MCF 10A (cell line): Measurements from ENCODE around the gene SYCP2. TPM values are rescaled to one million over a fixed set of nuclear protein-coding genes. Genes with fewer than 3 reads are reported as not detected.

Experiments used
- BruUV-seq: library from RNA; stranded (reverse); fragments of 400-500 nt; replicated peaks from 2 replicates; lab custom pipeline; 2021; lab: Mats Ljungman, UMichigan
- CTCF ChIA-PET: fragments of 300-600 bp; sonication (Branson Sonifier 250); formaldehyde crosslinking; extraction: SDS; loops from one replicate; lab custom pipeline; 2021; ENCODE audit warnings: antibody characterized with exemption, inconsistent platforms; lab: Yijun Ruan, JAX
- POLR2A ChIA-PET: fragments of 300-600, 350-650 bp; sonication (Branson Sonifier 250); formaldehyde crosslinking; extraction: SDS; loops from one replicate; lab custom pipeline; 2020; ENCODE audit warnings: antibody characterized with exemption, inconsistent platforms; lab: Yijun Ruan, JAX
- DNase-seq: peaks from one replicate; pipeline ENCODE4 v3.0.0-alpha.2; 2018; ENCODE audit not compliant: unreplicated experiment
- H3K27ac Mint-ChIP-seq: one replicate; pipeline ENCODE4 v1.8.0; 2022; ENCODE audit warnings: mild to moderate bottlenecking, low read depth, mixed read lengths; ENCODE audit not compliant: unreplicated experiment
- H3K27me3 Mint-ChIP-seq: one replicate; pipeline ENCODE4 v1.8.0; 2022; ENCODE audit warnings: mixed read lengths; ENCODE audit not compliant: insufficient read depth, unreplicated experiment
- H3K36me3 Mint-ChIP-seq: one replicate; pipeline ENCODE4 v1.8.0; 2022; ENCODE audit warnings: mild to moderate bottlenecking, moderate library complexity, mixed read lengths; ENCODE audit not compliant: insufficient read depth, unreplicated experiment
- H3K4me1 Mint-ChIP-seq: one replicate; pipeline ENCODE4 v1.8.0; 2022; ENCODE audit warnings: mixed read lengths; ENCODE audit not compliant: insufficient read depth, unreplicated experiment
- H3K4me3 Mint-ChIP-seq: one replicate; pipeline ENCODE4 v1.8.0; 2022; ENCODE audit warnings: mild to moderate bottlenecking, moderate library complexity, mixed read lengths; ENCODE audit not compliant: unreplicated experiment
- H3K9me3 Mint-ChIP-seq: one replicate; pipeline ENCODE4 v1.8.0; 2022; ENCODE audit warnings: mixed read lengths; ENCODE audit not compliant: unreplicated experiment
- CTCF ChIP-seq: fragments of 200-600 bp; IDR thresholded peaks from one replicate; pipeline ENCODE4 v1.8.0; 2022; ENCODE audit warnings: antibody characterized with exemption, mild to moderate bottlenecking; ENCODE audit not compliant: unreplicated experiment
- intact Hi-C: fragments of 100-400 bp; cut with micrococcal nuclease; formaldehyde crosslinking; loops from 2 replicates; pipeline ENCODE4 v1.14.1; 2022
- total RNA-seq: library from RNA; stranded (reverse); gene quantifications from 2 replicates; pipeline ENCODE4 v1.2.3, GENCODE V29; 2022

Gene SYCP2
- total RNA-seq, 1 experiment from 2014 or later, result 0.35 TPM

- H3K36me3 Mint-ChIP-seq, result peaks cover 62% of the 10 kb centered on the region
- no peak for DNase-seq
- peaks cover 63% of the 10 kb centered on the region for H3K4me1 Mint-ChIP-seq
- BruUV-seq, result no TSS peak
- H3K27ac Mint-ChIP-seq, result peak overlapping the region; percentile 53
- ChIA-PET CTCF (interaction anchor here (0.5 to 31.9 kb wide), 11 partner anchors 9 to 267 kb away, joined by 3 to 929 read pairs (median 4); no protein-coding TSS in a partner anchor), POLR2A (interaction anchor here (0.5 to 8.9 kb wide), 8 partner anchors 11 to 103 kb away, joined by 3 to 146 read pairs (median 12); partner anchors contain the start of genes FAM217B and PPP1R3D)
- intact Hi-C loops, result loop anchor here (5.0 kb wide), 1 partner anchor 104 kb away; the partner anchor contains the start of genes FAM217B and PPP1R3D
- no peaks in the 10 kb centered on the region for H3K27me3 Mint-ChIP-seq
- no peak for TF ChIP-seq CTCF
- peak overlapping the region; percentile 78 for H3K4me3 Mint-ChIP-seq
- H3K9me3 Mint-ChIP-seq, result no peaks in the 10 kb centered on the region
Measured at GRCh38 chr20:59837623-59838394, 95.6 kb downstream of the SYCP2 start.

DNA sequence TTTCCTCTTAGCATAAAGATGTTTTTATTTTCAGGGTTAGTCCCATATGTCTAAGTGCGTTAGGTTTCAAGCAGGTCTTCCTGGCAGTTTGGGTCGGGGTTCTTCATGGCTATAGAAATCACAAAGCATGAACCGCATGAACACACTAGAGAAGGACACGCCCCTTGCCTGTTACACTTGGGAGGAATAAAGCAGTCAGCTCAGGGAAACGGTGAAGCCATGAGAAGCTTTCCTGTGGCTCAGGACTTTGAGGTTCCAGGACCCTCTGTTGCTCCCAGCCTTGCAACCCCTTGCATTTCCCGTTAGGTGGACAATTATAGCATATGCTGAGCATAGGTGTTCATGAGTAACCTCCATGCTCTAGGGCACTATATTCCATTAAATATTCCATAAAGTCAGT lies 96.7 kb downstream of the SYCP2 start:
- Mint-ChIP-seq H3K4me1 (peaks cover 57% of the 10 kb centered on the region), H3K27ac (peak overlapping the region; percentile 53), H3K9me3 (no peaks in the 10 kb centered on the region), H3K4me3 (peak overlapping the region; percentile 78), H3K36me3 (peaks cover 52% of the 10 kb centered on the region), H3K27me3 (no peaks in the 10 kb centered on the region)
- intact Hi-C loops, result loop anchor here (5.0 kb wide), 1 partner anchor 106 kb away; the partner anchor contains the start of genes FAM217B and PPP1R3D
- no TSS peak for BruUV-seq
- CTCF ChIA-PET, result interaction anchor here (0.5 to 31.9 kb wide), 14 partner anchors 11 to 266 kb away, joined by 3 to 929 read pairs (median 4); no protein-coding TSS in a partner anchor
- peak; percentile 20 for DNase-seq
- POLR2A ChIA-PET, result interaction anchor here (0.5 to 8.9 kb wide), 12 partner anchors 10 to 827 kb away, joined by 3 to 146 read pairs (median 6); partner anchors contain the start of genes FAM217B and PPP1R3D
- no peak for TF ChIP-seq CTCF

GRCh38 chr20:59835448-59836395 lies 97.7 kb downstream of the SYCP2 start:
- H3K27ac Mint-ChIP-seq, result peak overlapping the region; percentile 53
- peak; percentile 81 for DNase-seq
- intact Hi-C loops, result loop anchor here (5.0 kb wide), 1 partner anchor 107 kb away; the partner anchor contains the start of genes FAM217B and PPP1R3D
- POLR2A ChIA-PET, result interaction anchor here (0.7 to 8.9 kb wide), 14 partner anchors 9 to 941 kb away, joined by 3 to 146 read pairs (median 6); partner anchors contain the start of genes FAM217B and PPP1R3D
- peak overlapping the region; percentile 78 for H3K4me3 Mint-ChIP-seq
- H3K9me3 Mint-ChIP-seq, result no peaks in the 10 kb centered on the region
- H3K27me3 Mint-ChIP-seq, result no peaks in the 10 kb centered on the region
- H3K4me1 Mint-ChIP-seq, result peaks cover 57% of the 10 kb centered on the region
- H3K36me3 Mint-ChIP-seq, result peaks cover 41% of the 10 kb centered on the region
- BruUV-seq, result TSS peak; percentile 53
- CTCF ChIA-PET, result interaction anchor here (0.5 to 31.9 kb wide), 14 partner anchors 10 to 929 kb away, joined by 3 to 929 read pairs (median 4); no protein-coding TSS in a partner anchor
- no peak for TF ChIP-seq CTCF
